Urothelium cell line (cell line): ENCODE results near the gene LCLAT1.

Experiments
- DNase-seq: peaks from one replicate; pipeline ENCODE4 v3.0.0; 2011; ENCODE audit warnings: low spot score, mixed read lengths
- FAIRE-seq: peaks from 2 replicates; lab custom pipeline; 2011; peaks lifted over from hg19 to GRCh38; lab: Jason Lieb, UNC

The LCLAT1 gene

GRCh38 chr2:30663806-30664205, 216.8 kb downstream of the LCLAT1 start:
- no peak for FAIRE-seq

GRCh38 chr2:30664761-30665358, 217.8 kb downstream of the LCLAT1 start:
- DNase-seq = peak; percentile 97
- FAIRE-seq = peak; percentile 74

More at GRCh38 chr2:30663806-30664205, 216.8 kb downstream of the LCLAT1 start:
- DNase-seq = no peak

GRCh38 chr2:30665761-30666265, 218.8 kb downstream of the LCLAT1 start:
- FAIRE-seq (no peak), DNase-seq (no peak)

GRCh38 chr2:30666266-30666874, 219.3 kb downstream of the LCLAT1 start:
- FAIRE-seq (no peak), DNase-seq (peak; percentile 40)

GRCh38 chr2:30670453-30670852, 223.4 kb downstream of the LCLAT1 start:
- no peak for DNase-seq
- no peak for FAIRE-seq

- DNase-seq = no peak
- FAIRE-seq = no peak
Measured at GRCh38 chr2:30673127-30673526, 226.1 kb downstream of the LCLAT1 start.

- no peak for FAIRE-seq
- DNase-seq = no peak
Measured at GRCh38 chr2:30675758-30676157, 228.7 kb downstream of the LCLAT1 start.

GRCh38 chr2:30677231-30677630, 230.2 kb downstream of the LCLAT1 start:
- DNase-seq = no peak
- no peak for FAIRE-seq

GRCh38 chr2:30677861-30678385, 230.9 kb downstream of the LCLAT1 start:
- no peak for FAIRE-seq
- DNase-seq = no peak

- DNase-seq = no peak
- no peak for FAIRE-seq
Measured at GRCh38 chr2:30678410-30679137, 231.5 kb downstream of the LCLAT1 start.

GRCh38 chr2:30679426-30680088, 232.5 kb downstream of the LCLAT1 start:
- peak; percentile 38 for DNase-seq
- no peak for FAIRE-seq

GRCh38 chr2:30680121-30680520, 233.1 kb downstream of the LCLAT1 start:
- DNase-seq (no peak), FAIRE-seq (no peak)

GRCh38 chr2:30681022-30681421, 234.0 kb downstream of the LCLAT1 start:
- no peak for FAIRE-seq
- DNase-seq = no peak

- DNase-seq = no peak
- peak; percentile 37 for FAIRE-seq
Measured at GRCh38 chr2:30683236-30683956, 236.3 kb downstream of the LCLAT1 start.

- FAIRE-seq (no peak), DNase-seq (no peak)
Measured at GRCh38 chr2:30684026-30684425, 237.0 kb downstream of the LCLAT1 start.

GRCh38 chr2:30684516-30684915, 237.5 kb downstream of the LCLAT1 start:
- DNase-seq (no peak), FAIRE-seq (no peak)

GRCh38 chr2:30684996-30685395, 237.9 kb downstream of the LCLAT1 start:
- DNase-seq = no peak
- no peak for FAIRE-seq

GRCh38 chr2:30686000-30686399, 239.0 kb downstream of the LCLAT1 start:
- FAIRE-seq = no peak
- DNase-seq = peak; percentile 40

- FAIRE-seq = no peak
- no peak for DNase-seq
Measured at GRCh38 chr2:30686669-30687068, 239.6 kb downstream of the LCLAT1 start.

GRCh38 chr2:30688956-30689401, 241.9 kb downstream of the LCLAT1 start:
- FAIRE-seq (no peak), DNase-seq (no peak)
